Endothelial cell (in vitro differentiated cells): ENCODE results near the gene ZMYM2. TPM values are rescaled to one million over a fixed set of nuclear protein-coding genes. Genes with fewer than 3 reads are reported as not detected.

Experiments used
- DNase-seq: peaks from one replicate; pipeline ENCODE4 v3.0.0; 2021; ENCODE audit warnings: low spot score
- H3K27ac Mint-ChIP-seq: one replicate; pipeline ENCODE4 v1.8.0; 2021; ENCODE audit warnings: mixed read lengths, inconsistent platforms; ENCODE audit not compliant: unreplicated experiment
- H3K27me3 Mint-ChIP-seq: one replicate; pipeline ENCODE4 v1.8.0; 2021; ENCODE audit warnings: mild to moderate bottlenecking, moderate library complexity, mixed read lengths, inconsistent platforms; ENCODE audit not compliant: unreplicated experiment
- H3K36me3 Mint-ChIP-seq: one replicate; pipeline ENCODE4 v1.8.0; 2021; ENCODE audit warnings: mild to moderate bottlenecking, low read depth, mixed read lengths, inconsistent platforms; ENCODE audit not compliant: unreplicated experiment
- H3K4me1 Mint-ChIP-seq: one replicate; pipeline ENCODE4 v1.8.0; 2021; ENCODE audit warnings: mild to moderate bottlenecking, mixed read lengths, inconsistent platforms; ENCODE audit not compliant: unreplicated experiment
- H3K4me3 Mint-ChIP-seq: one replicate; pipeline ENCODE4 v1.8.0; 2021; ENCODE audit warnings: mild to moderate bottlenecking, mixed read lengths, inconsistent platforms; ENCODE audit not compliant: unreplicated experiment
- H3K9me3 Mint-ChIP-seq: one replicate; pipeline ENCODE4 v1.8.0; 2021; ENCODE audit warnings: mixed read lengths, inconsistent platforms; ENCODE audit not compliant: unreplicated experiment
- total RNA-seq: library from RNA; stranded (reverse); fragmentation: NEBNext Ultra II Directional; extraction: Animal tissue kit (Norgen Biotek cat#: 25700); gene quantifications from one replicate; pipeline ENCODE4 v1.2.1, GENCODE V29; 2021; ENCODE audit not compliant: unreplicated experiment
- TF ChIP-seq, protein P1 (sequence below): fragments of 200-600 bp; sonication (generic); IDR thresholded peaks from one replicate; pipeline ENCODE4 v1.5.0; 2021; ENCODE audit warnings: antibody characterized with exemption; ENCODE audit not compliant: unreplicated experiment

Gene ZMYM2
- total RNA-seq, 1 donor from 2014 or later: 124 TPM

DNA sequence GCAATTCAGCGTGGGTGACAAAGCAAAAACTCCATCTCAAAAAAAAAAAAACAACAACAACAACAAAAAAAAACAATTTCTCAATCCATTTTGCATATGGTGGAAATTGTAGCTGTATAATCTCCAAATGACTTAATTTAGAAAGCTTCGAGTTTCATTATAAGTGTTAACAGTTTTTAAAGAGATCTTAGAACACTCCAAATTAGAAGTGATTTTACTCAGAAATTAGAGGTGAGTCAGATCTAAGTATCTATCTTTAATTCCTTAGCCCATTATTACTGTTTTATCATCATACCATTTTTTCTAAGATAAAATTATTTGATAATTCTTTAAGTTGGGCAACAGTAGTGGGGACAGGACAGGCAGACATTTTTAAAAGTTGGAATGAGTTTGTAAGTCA lies 60.5 kb downstream of the ZMYM2 start:
- Mint-ChIP-seq H3K4me3 (no peak overlapping the region), H3K27me3 (peaks cover 2% of the 10 kb centered on the region), H3K9me3 (no peaks in the 10 kb centered on the region), H3K27ac (no peak overlapping the region), H3K4me1 (peaks cover 3% of the 10 kb centered on the region), H3K36me3 (peaks cover 35% of the 10 kb centered on the region)
- TF ChIP-seq, protein P1, sequence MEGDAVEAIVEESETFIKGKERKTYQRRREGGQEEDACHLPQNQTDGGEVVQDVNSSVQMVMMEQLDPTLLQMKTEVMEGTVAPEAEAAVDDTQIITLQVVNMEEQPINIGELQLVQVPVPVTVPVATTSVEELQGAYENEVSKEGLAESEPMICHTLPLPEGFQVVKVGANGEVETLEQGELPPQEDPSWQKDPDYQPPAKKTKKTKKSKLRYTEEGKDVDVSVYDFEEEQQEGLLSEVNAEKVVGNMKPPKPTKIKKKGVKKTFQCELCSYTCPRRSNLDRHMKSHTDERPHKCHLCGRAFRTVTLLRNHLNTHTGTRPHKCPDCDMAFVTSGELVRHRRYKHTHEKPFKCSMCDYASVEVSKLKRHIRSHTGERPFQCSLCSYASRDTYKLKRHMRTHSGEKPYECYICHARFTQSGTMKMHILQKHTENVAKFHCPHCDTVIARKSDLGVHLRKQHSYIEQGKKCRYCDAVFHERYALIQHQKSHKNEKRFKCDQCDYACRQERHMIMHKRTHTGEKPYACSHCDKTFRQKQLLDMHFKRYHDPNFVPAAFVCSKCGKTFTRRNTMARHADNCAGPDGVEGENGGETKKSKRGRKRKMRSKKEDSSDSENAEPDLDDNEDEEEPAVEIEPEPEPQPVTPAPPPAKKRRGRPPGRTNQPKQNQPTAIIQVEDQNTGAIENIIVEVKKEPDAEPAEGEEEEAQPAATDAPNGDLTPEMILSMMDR: no peak
- DNase-seq: no peak

DNA sequence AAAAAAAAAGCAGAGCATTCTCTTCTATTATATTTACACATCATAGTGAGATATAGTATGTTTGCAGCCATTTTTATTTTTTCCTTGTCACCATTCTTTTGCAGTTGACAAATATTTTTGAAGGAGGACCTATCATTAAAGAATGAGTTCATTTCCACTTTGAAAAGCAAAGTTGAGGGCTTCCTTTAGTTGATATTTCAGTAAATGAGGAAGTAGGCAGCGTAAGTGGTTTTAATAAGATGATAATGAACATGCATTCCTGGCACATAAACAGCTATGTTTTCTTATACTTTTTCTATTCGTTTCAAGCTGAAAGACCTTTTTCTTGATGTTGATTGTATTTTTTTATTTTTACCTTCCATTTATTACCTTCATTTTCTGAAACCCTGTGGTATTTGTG lies 66.2 kb downstream of the ZMYM2 start:
- H3K4me1 Mint-ChIP-seq: no peaks in the 10 kb centered on the region
- peaks cover 13% of the 10 kb centered on the region for H3K36me3 Mint-ChIP-seq
- no peaks in the 10 kb centered on the region for H3K9me3 Mint-ChIP-seq
- no peaks in the 10 kb centered on the region for H3K27me3 Mint-ChIP-seq
- no peak overlapping the region for H3K4me3 Mint-ChIP-seq
- no peak overlapping the region for H3K27ac Mint-ChIP-seq
- TF ChIP-seq, protein P1: no peak
- no peak for DNase-seq

DNA sequence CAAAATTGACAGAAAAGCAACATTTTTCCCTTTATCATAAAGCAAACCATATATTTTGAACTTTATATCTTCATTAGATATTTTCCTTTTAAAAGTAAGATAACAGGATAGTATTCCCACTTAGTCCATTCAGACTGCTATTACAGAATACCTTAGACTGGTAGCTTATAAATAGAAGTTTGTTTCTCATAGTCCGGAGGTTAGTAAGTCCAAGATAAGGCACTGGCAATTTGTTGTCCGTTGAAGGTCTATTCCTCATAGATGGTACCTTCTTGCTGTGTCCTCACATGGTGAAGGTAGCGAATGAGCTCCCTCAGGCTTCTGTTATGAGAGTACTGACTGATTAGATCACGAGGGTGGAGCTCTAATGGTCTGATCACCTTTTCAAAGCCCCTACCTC lies 70.4 kb downstream of the ZMYM2 start:
- H3K4me3 Mint-ChIP-seq: no peak overlapping the region
- TF ChIP-seq, protein P1: no peak
- DNase-seq: no peak
- H3K27me3 Mint-ChIP-seq: no peaks in the 10 kb centered on the region
- no peaks in the 10 kb centered on the region for H3K4me1 Mint-ChIP-seq
- peaks cover 7% of the 10 kb centered on the region for H3K36me3 Mint-ChIP-seq
- H3K27ac Mint-ChIP-seq: no peak overlapping the region
- H3K9me3 Mint-ChIP-seq: no peaks in the 10 kb centered on the region

DNA sequence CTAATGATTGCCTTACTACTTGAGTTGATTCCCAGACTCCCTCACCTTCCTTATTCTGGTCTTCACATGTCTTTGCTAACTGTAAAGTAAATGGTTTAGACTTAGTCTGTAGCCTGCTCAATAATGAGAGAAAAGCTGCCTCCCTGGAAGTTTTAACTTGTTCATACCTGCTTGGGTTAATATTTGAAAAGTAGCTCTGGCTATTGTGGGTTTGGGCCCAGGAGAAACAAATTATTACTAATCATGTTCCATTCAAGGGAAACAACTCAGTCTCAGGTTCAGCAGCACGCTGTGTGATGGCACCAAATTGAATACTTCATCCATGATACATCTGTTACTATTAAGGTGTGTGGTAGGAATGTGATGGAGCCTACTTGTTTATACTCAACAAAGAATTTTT lies 75.0 kb downstream of the ZMYM2 start:
- Mint-ChIP-seq H3K36me3 (peaks cover 21% of the 10 kb centered on the region), H3K4me3 (no peak overlapping the region), H3K27me3 (no peaks in the 10 kb centered on the region), H3K4me1 (no peaks in the 10 kb centered on the region), H3K27ac (no peak overlapping the region), H3K9me3 (no peaks in the 10 kb centered on the region)
- DNase-seq: no peak
- TF ChIP-seq, protein P1: no peak

DNA sequence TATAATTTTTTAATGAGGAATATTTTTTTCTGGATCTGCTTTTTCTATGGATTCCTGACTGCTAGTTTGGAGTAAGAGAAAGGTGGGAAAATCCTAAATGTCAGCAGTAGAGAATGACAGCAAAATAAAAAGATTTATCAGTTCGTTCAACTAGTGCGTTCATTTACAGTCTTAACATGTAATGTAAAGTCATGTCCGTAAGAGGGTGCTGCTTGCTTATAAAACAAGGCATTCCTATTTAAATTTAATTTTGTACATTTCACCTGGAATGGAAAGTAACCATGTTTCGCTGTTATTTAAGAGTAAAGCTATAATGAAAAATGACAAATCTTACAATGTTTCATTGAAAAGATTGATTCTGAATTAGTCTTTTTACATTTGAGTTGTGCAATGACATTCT lies 76.6 kb downstream of the ZMYM2 start:
- DNase-seq: no peak
- H3K36me3 Mint-ChIP-seq: peaks cover 36% of the 10 kb centered on the region

More for the DNA sequence above, 76.6 kb downstream of the ZMYM2 start:
- H3K4me3 Mint-ChIP-seq: no peak overlapping the region
- H3K27ac Mint-ChIP-seq: no peak overlapping the region
- no peaks in the 10 kb centered on the region for H3K9me3 Mint-ChIP-seq
- H3K4me1 Mint-ChIP-seq: no peaks in the 10 kb centered on the region
- peaks cover 3% of the 10 kb centered on the region for H3K27me3 Mint-ChIP-seq
- TF ChIP-seq, protein P1: no peak
